ENCODE data around the gene WNT5B. TPM values are rescaled to one million over a fixed set of nuclear protein-coding genes. Genes with fewer than 3 reads are reported as not detected.

The WNT5B gene
- polyA plus RNA-seq, 1 of the 3 experiments (the other 2 are of a cell fraction), result 29.3 TPM

- Histone ChIP-seq H3K4me1 (ENCODE audit: control insufficient read depth in 1 of 2, insufficient read depth in 2 of 2, low read depth in 1 of 2, low read length in 1 of 2) (peaks cover 0 to 16% of the 10 kb centered on the region in 2 experiments; a peak in 3 of 4 replicates), H3K4me3 (ENCODE audit: low read depth in 2 of 2, low read length in 1 of 2) (no peak overlapping the region), H3K9me2 (no peaks in the 10 kb centered on the region), H3K9ac (no peak overlapping the region), H3K9me3 (no peaks in the 10 kb centered on the region), H3K79me2 (ENCODE audit: insufficient read depth) (peaks cover 90% of the 10 kb centered on the region), H3K27me3 (ENCODE audit: insufficient read depth) (no peaks in the 10 kb centered on the region), H3K36me3 (replicated peaks in 1 of 2; ENCODE audit: control insufficient read depth in 1 of 2, insufficient read depth in 2 of 2, low read length in 1 of 2) (no peaks in the 10 kb centered on the region), H4K20me1 (ENCODE audit: insufficient read depth) (peaks cover 12% of the 10 kb centered on the region; the same call in 1 of the 2 replicates), H3K27ac (ENCODE audit: low read depth in 2 of 2, low read length in 1 of 2) (no peak overlapping the region), H2AFZ (ENCODE audit: low read depth) (no peak overlapping the region), H3K4me2 (no peak overlapping the region), H3F3A (replicated peaks; ENCODE audit: insufficient read depth) (peaks cover 19% of the 10 kb centered on the region)
- ChIA-PET CTCF (interaction anchor here (0.5 to 1.3 kb wide), 6 partner anchors 10 to 1069 kb away, joined by 3 read pairs; no protein-coding TSS in a partner anchor), POLR2A (no interaction called here)
- no peak for DNase-seq
- 87% methylated on average over 16 of the region's 16 CpGs for WGBS (ENCODE audit: low lambda C conversion rate)
- TF ChIP-seq REST (IDR thresholded peaks at IDR 0.05; ENCODE audit: low read depth, low read length) (no peak), ELF1 (IDR thresholded peaks at IDR 0.05) (no peak), MEF2A (IDR thresholded peaks at IDR 0.05; ENCODE audit: borderline replicate concordance, low read depth) (no peak), CTCF (IDR thresholded peaks at IDR 0.05) (no peak), FOSL2 (IDR thresholded peaks at IDR 0.05; ENCODE audit: borderline replicate concordance, low read depth) (no peak), SMC3 (IDR thresholded peaks at IDR 0.05; ENCODE audit: low read depth, low read length) (no peak), RXRA (IDR thresholded peaks at IDR 0.05; ENCODE audit: borderline replicate concordance, low read depth) (no peak), PBX3 (IDR thresholded peaks at IDR 0.05) (no peak), FOXM1 (IDR thresholded peaks at IDR 0.05; ENCODE audit: low read depth) (no peak), SIN3A (IDR thresholded peaks at IDR 0.05; ENCODE audit: borderline replicate concordance, low read depth, low read length) (no peak), USF2 (IDR thresholded peaks at IDR 0.05; ENCODE audit: borderline replicate concordance, low read depth, low read length) (no peak), MXI1 (IDR thresholded peaks at IDR 0.05; ENCODE audit: low read depth, low read length) (no peak), USF1 (IDR thresholded peaks at IDR 0.05; ENCODE audit: borderline replicate concordance, low read depth) (no peak), JUND (IDR thresholded peaks at IDR 0.05) (no peak), POLR2AphosphoS5 (IDR thresholded peaks at IDR 0.05; ENCODE audit: low read depth, low read length) (no peak), NFIC (IDR thresholded peaks at IDR 0.05; ENCODE audit: borderline replicate concordance) (no peak), NRF1 (IDR thresholded peaks at IDR 0.05; ENCODE audit: low read depth, low read length) (no peak), TCF12 (IDR thresholded peaks at IDR 0.05) (no peak), GATA2 (CRISPR knock-in tag; IDR thresholded peaks at IDR 0.05) (no peak), GABPA (IDR thresholded peaks at IDR 0.05; ENCODE audit: low read depth) (no peak)
These were observed 12.6 kb upstream of the WNT5B start for GRCh38 chr12:1616233-1617066.

Measured in SK-N-SH (cell line).